SK-N-SH treated with all-trans-retinoic acid at 6 μM for 48 hours (cell line): ENCODE results near the gene P2RX2.

Experiments used
- GLIS3 ChIP-seq: fragments of 250-450 bp; sonication (Bioruptor Pico); IDR thresholded peaks from 2 replicates; pipeline ENCODE4 v1.5.0; 2020; ENCODE audit warnings: mild to moderate bottlenecking, moderate library complexity
- PATZ1 ChIP-seq: fragments of 250-450 bp; sonication (Bioruptor Pico); IDR thresholded peaks from 2 replicates; pipeline ENCODE4 v1.8.0; 2020; ENCODE audit warnings: mild to moderate bottlenecking, moderate library complexity, borderline replicate concordance
- POU6F1 ChIP-seq: fragments of 250-450 bp; sonication (Bioruptor Pico); IDR thresholded peaks from 2 replicates; pipeline ENCODE4 v1.8.0; 2021; ENCODE audit warnings: low read depth, mild to moderate bottlenecking, moderate library complexity, borderline replicate concordance
- RARB ChIP-seq: fragments of 250-450 bp; sonication (Bioruptor Pico); IDR thresholded peaks from 2 replicates; pipeline ENCODE4 v1.8.0; 2021; ENCODE audit warnings: mild to moderate bottlenecking, moderate library complexity
- TCF4 ChIP-seq: fragments of 250-450 bp; sonication (Bioruptor Pico); IDR thresholded peaks from 2 replicates; pipeline ENCODE4 v1.8.0; 2021; ENCODE audit warnings: mild to moderate bottlenecking, moderate library complexity, borderline replicate concordance
- TSHZ2 ChIP-seq: fragments of 250-450 bp; sonication (Bioruptor Pico); IDR thresholded peaks from 2 replicates; pipeline ENCODE4 v1.5.0; 2020; ENCODE audit warnings: mild to moderate bottlenecking, moderate library complexity
- ZFP3 ChIP-seq: fragments of 250-450 bp; sonication (Bioruptor Pico); IDR thresholded peaks from 2 replicates; pipeline ENCODE4 v1.5.0; 2020; ENCODE audit warnings: mild to moderate bottlenecking, moderate library complexity
- ZFP30 ChIP-seq: fragments of 450-650 bp; formaldehyde crosslinking; IDR thresholded peaks from 2 replicates; pipeline ENCODE4 v1.5.0; 2022; ENCODE audit warnings: mild to moderate bottlenecking, moderate library complexity
- ZNF8 ChIP-seq: fragments of 450-650 bp; formaldehyde crosslinking; IDR thresholded peaks from 2 replicates; pipeline ENCODE4 v1.5.0; 2020; ENCODE audit warnings: mild to moderate bottlenecking, moderate library complexity

- TF ChIP-seq GLIS3 (CRISPR knock-in tag) (no peak), PATZ1 (CRISPR knock-in tag) (no peak), POU6F1 (no peak), ZFP3 (no peak), RARB (CRISPR knock-in tag) (no peak), ZNF8 (CRISPR knock-in tag) (no peak), TSHZ2 (CRISPR knock-in tag) (no peak), ZFP30 (CRISPR knock-in tag) (no peak), TCF4 (CRISPR knock-in tag) (no peak)
These were observed 42.4 kb downstream of the P2RX2 start for GRCh38 chr12:132660996-132661395.
